Activated T-helper 1 cell treated with anti-CD3 and anti-CD28 coated beads, Interleukin-2, amount 50 U/mL, for 16 hours (primary cell): Measurements from ENCODE around the gene SLC38A8.

Source experiments
- DNase-seq, 2 donors: peaks; one replicate each; pipeline ENCODE4 v3.0.0-alpha.2; 2020; ENCODE audit warnings: low read depth in 1 of 2, low spot score in 1 of 2

Gene SLC38A8

GRCh38 chr16:84042308-84042878 lies at the start of gene SLC38A8:
SLC38A8 (minus strand) TSS chr16:84042795; CDS start chr16:84042157, 638 bp downstream.
- no peak for DNase-seq

GRCh38 chr16:84091460-84091859 lies 48.9 kb upstream of the SLC38A8 start:
- no peak for DNase-seq

- no peak for DNase-seq
These were observed 47.6 kb upstream of the SLC38A8 start for GRCh38 chr16:84090211-84090610.

GRCh38 chr16:84088695-84089395 lies 46.2 kb upstream of the SLC38A8 start:
- DNase-seq: no peak

- DNase-seq: no peak
These were observed 45.0 kb upstream of the SLC38A8 start for GRCh38 chr16:84087466-84088151.

- no peak for DNase-seq
These were observed 44.4 kb upstream of the SLC38A8 start for GRCh38 chr16:84087001-84087400.

- DNase-seq: no peak
These were observed 43.7 kb upstream of the SLC38A8 start for GRCh38 chr16:84086341-84086740.

- no peak for DNase-seq
These were observed 43.2 kb upstream of the SLC38A8 start for GRCh38 chr16:84085773-84086172.

GRCh38 chr16:84085271-84085667 lies 42.7 kb upstream of the SLC38A8 start:
- no peak for DNase-seq

GRCh38 chr16:84084570-84085270 lies 42.1 kb upstream of the SLC38A8 start:
- peak; percentile 23 to 52 for DNase-seq

- no peak for DNase-seq
These were observed 40.4 kb upstream of the SLC38A8 start for GRCh38 chr16:84082835-84083569.

- DNase-seq: no peak
These were observed 39.5 kb upstream of the SLC38A8 start for GRCh38 chr16:84082110-84082509.

- DNase-seq: no peak
These were observed 38.9 kb upstream of the SLC38A8 start for GRCh38 chr16:84081446-84081989.

- DNase-seq: no peak
These were observed 38.2 kb upstream of the SLC38A8 start for GRCh38 chr16:84080813-84081212.

- no peak for DNase-seq
These were observed 37.8 kb upstream of the SLC38A8 start for GRCh38 chr16:84080378-84080777.

- no peak for DNase-seq
These were observed 37.1 kb upstream of the SLC38A8 start for GRCh38 chr16:84079664-84080063.

- no peak for DNase-seq
These were observed 32.8 kb upstream of the SLC38A8 start for GRCh38 chr16:84075376-84075775.

- DNase-seq: no peak
These were observed 32.1 kb upstream of the SLC38A8 start for GRCh38 chr16:84074721-84075120.

- DNase-seq: no peak
These were observed 29.4 kb upstream of the SLC38A8 start for GRCh38 chr16:84072014-84072413.

GRCh38 chr16:84071121-84071520 lies 28.5 kb upstream of the SLC38A8 start:
- no peak for DNase-seq

GRCh38 chr16:84069540-84069939 lies 26.9 kb upstream of the SLC38A8 start:
- no peak for DNase-seq
